NCI-H1092 (cell line): ENCODE data around the gene KRT34.
"Not testable (repeated sequence)": the region's sequence is repeated elsewhere in the genome, so short reads cannot be mapped to it uniquely, and the experiment has no call there.

ENCODE experiments used
- DNase-seq: peaks from one replicate; lab custom pipeline; 2025; lab: John Stamatoyannopoulos, UW

Gene KRT34

GRCh38 chr17:41404024-41404671 is 22.0 kb upstream of the KRT34 start:
- no peak for DNase-seq

- DNase-seq, result no peak
Measured at GRCh38 chr17:41403404-41404023, 21.4 kb upstream of the KRT34 start.

- no peak for DNase-seq
Measured at GRCh38 chr17:41402161-41402560, 20.1 kb upstream of the KRT34 start.

GRCh38 chr17:41396996-41397660 is 15.0 kb upstream of the KRT34 start, which contains the start of gene KRT31:
Gene KRT31, minus strand, starts transcription at chr17:41397608. Its CDS starts 69 bp downstream, at chr17:41397539.
- no peak for DNase-seq

GRCh38 chr17:41396340-41396739 is 14.2 kb upstream of the KRT34 start:
- DNase-seq, result no peak

GRCh38 chr17:41395611-41396010 is 13.5 kb upstream of the KRT34 start:
- DNase-seq, result no peak

GRCh38 chr17:41395044-41395443 is 12.9 kb upstream of the KRT34 start:
- not testable (repeated sequence) for DNase-seq

GRCh38 chr17:41394254-41394996 is 12.3 kb upstream of the KRT34 start:
- no peak for DNase-seq

- no peak for DNase-seq
Measured at GRCh38 chr17:41393826-41394225, 11.7 kb upstream of the KRT34 start.

- no peak for DNase-seq
Measured at GRCh38 chr17:41393294-41393693, 11.2 kb upstream of the KRT34 start.

- DNase-seq, result no peak
Measured at GRCh38 chr17:41392278-41392677, 10.2 kb upstream of the KRT34 start.

GRCh38 chr17:41391535-41391934 is 9.4 kb upstream of the KRT34 start:
- no peak for DNase-seq

GRCh38 chr17:41390411-41390938 is 8.4 kb upstream of the KRT34 start:
- no peak for DNase-seq

- no peak for DNase-seq
Measured at GRCh38 chr17:41387670-41388069, 5.6 kb upstream of the KRT34 start.

- no peak for DNase-seq
Measured at GRCh38 chr17:41386227-41386626, 4.1 kb upstream of the KRT34 start.

GRCh38 chr17:41383690-41384089 is 1.6 kb upstream of the KRT34 start:
- DNase-seq, result no peak

GRCh38 chr17:41382394-41382793 is 288 bp upstream of the KRT34 start:
- DNase-seq, result no peak

- DNase-seq, result not testable (repeated sequence)
Measured at GRCh38 chr17:41380091-41380490, 2.0 kb downstream of the KRT34 start.

- DNase-seq, result no peak
Measured at GRCh38 chr17:41377546-41377945, 4.6 kb downstream of the KRT34 start.

GRCh38 chr17:41369713-41370112 is 12.4 kb downstream of the KRT34 start, which contains the start of gene KRT33B:
Gene KRT33B, minus strand, starts transcription at chr17:41369813. Its CDS starts 63 bp downstream, at chr17:41369750.
- DNase-seq, result no peak

- no peak for DNase-seq
Measured at GRCh38 chr17:41369023-41369422, 13.1 kb downstream of the KRT34 start.

GRCh38 chr17:41367426-41368075 is 14.6 kb downstream of the KRT34 start:
- no peak for DNase-seq
